Myometrial cell (primary cell): ENCODE results near the gene SIRT4. TPM values are rescaled to one million over a fixed set of nuclear protein-coding genes. Genes with fewer than 3 reads are reported as not detected.

Experiments used
- total RNA-seq: library from RNA; depleted of rRNA; stranded (reverse); fragments of >200 nt; gene quantifications from 2 replicates; pipeline ENCODE4 v1.2.3, GENCODE V29; 2015

The SIRT4 gene, protein sequence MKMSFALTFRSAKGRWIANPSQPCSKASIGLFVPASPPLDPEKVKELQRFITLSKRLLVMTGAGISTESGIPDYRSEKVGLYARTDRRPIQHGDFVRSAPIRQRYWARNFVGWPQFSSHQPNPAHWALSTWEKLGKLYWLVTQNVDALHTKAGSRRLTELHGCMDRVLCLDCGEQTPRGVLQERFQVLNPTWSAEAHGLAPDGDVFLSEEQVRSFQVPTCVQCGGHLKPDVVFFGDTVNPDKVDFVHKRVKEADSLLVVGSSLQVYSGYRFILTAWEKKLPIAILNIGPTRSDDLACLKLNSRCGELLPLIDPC
- total RNA-seq, result under 0.01 and 0.35 TPM in 2 replicates

DNA sequence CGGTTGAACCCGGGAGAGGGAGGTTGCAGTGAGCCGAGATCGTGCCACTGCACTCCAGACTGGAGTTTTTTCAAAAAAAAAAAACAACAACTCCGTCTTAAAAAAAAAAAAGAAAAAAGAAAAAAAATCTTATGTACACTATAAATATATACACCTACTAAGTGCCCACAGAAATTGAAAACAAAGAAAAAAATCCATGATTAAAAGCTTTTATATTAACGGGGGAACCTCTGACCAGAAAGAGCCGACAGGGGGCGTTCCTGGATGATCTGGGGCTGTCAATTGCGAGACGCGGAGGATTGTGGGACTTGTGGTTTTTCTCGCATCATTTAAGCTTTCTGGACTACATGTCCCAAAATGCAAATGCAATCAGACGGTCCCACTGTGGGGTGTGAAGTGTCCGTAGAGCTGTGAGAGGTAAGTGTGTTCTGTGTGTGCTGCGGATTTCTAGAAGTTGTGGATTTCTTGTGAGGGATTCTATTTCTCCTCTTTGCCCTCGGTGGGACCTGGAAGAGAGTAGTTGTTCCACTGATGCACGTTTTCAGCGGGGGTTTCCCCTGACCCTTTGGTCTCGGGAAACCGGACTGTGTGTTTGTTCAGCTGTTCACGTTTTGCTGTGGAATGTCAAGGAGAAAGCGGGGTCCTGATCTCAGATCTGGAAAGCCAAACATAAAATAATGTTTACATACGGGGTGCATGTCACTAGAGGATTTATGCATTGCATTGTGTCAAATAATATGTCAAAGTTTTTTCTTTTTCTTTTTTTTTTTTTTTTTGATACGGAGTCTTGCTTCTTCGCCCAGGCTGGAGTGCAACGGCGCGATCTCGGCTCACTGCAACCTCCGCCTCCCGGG lies at the start of gene SIRT4:
SIRT4 (plus strand) TSS at position 360 of the 854 bp plus-strand sequence. CDS start 1,241 bp downstream, outside the sequence.

DNA sequence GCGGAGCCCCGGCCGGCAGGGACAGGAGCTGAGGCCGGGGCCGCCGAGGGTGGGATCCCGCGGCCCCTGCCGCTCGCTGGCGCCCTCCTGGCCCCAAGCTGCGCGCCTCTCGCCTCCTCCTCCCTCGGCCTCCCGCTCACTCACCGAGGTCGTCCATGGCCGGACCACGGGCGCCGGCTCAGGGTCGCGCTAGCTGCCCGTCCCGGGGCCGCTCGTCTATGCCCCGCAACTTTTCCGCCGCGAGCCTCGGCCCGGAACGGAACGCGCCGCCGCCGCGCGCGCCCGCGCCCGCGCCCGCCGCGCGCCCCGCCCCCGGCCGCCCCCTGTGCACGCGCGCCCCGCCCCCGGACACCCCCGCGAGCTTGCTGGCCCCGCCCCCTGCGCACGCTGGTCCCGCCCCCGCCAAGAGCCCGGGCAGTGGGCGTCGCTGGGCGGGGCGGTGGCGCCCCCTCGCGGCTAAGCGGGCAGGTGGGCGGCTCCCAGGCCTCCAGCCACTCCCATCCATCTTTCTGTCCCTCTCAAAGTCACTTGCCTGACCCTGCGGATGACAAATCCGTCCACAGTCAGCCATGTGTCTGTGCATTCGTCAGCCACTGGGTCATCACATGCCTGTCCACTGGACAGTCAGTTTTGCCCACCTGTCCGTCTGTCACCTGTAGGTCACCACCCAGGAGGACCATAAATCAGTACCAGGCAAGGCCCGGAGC lies 36.5 kb upstream of the SIRT4 start, which contains the start of gene PXN:
PXN (minus strand) TSS at position 258 of the 707 bp plus-strand sequence; CDS start at position 157, 101 bp downstream.

DNA sequence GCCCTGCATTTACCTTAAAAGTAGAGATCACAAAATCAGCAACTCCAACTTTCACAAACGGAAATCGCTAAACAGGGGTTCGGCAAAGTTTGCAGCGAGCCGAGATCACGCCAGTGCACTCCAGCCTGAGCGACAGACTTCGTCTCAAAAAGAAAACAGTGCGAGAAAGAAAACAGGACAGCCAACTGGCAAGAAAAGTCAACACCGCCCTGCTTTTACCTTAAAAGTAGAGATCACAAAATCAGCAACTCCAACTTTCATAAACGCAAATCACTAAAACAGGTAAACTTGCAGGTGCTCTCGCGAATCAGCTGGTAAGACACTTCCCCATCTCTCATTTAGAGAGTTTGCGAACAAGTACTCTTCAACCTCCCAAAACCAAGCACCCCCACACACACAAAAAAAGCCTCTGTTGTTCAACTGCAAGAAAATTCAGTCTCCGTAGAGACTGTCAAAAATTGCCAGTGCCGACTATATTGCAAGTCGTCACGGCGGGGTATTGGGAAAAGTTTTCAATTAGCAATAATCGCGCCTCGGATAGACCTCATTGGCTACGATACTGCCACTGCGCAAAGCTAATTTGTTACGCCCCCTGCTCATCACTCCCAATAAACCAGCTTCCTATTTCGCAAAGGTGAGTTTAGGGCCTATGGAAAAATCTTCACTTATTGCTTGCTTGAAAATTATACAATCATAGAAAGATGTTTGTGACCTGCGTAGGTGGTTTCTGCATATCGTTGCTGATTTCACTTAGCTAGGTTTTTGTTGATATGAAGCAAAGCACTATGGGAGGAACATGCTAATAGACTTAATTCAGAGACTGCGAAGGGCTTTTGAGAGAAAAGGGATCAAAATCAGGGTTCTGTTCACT lies 9.2 kb upstream of the SIRT4 start, which contains the start of gene RNU4-1:
RNU4-1 (minus strand) TSS at position 577 of the 871 bp plus-strand sequence.

DNA sequence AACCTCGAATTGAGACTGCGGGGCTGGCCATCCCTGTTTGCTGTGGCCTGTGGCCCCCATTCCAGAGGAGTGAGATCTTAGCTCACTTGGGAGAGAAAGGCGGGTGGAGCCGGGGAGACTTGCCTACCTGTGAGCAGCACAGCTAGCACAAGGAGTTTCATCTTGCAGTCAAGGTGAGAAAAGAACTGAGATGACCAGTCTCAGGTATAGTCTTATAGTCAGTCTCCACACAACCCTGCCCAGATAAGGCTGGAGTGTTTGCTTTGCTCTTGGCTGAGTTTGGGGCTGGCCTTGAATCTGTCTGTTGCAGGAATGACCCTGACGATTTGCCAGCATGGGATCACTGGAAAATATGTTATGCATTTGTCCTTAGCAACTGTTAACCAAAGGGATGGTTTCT lies 25.5 kb downstream of the SIRT4 start, which contains the start of gene PLA2G1B:
PLA2G1B (minus strand) TSS at position 187 of the 400 bp plus-strand sequence; CDS start at position 161, 26 bp downstream.

Other genes with a start within 250 kb of the SIRT4 start
- gene RAB35, start 185.6 kb upstream of the SIRT4 start, total RNA-seq, result 34.6 and 35.7 TPM in 2 replicates
- 68.3 and 74.4 TPM in 2 replicates for gene GCN1, start 107.6 kb upstream of the SIRT4 start, total RNA-seq
- gene RPLP0, start 101.2 kb upstream of the SIRT4 start, total RNA-seq, result 5,194 and 5,943 TPM in 2 replicates
- 129 and 139 TPM in 2 replicates for gene PXN, start 36.6 kb upstream of the SIRT4 start, total RNA-seq
- under 0.01 TPM in 1 of 2 replicates, not detected in the other for gene RNU4-2, start 10.4 kb upstream of the SIRT4 start, total RNA-seq
- gene RNU4-1, start 9.1 kb upstream of the SIRT4 start, total RNA-seq, result under 0.01 TPM in 1 of 2 replicates, not detected in the other
- not detected in 2 replicates for gene PLA2G1B, start 25.5 kb downstream of the SIRT4 start, total RNA-seq
- not detected in 2 replicates for gene MSI1, start 66.8 kb downstream of the SIRT4 start, total RNA-seq
- 499 and 694 TPM in 2 replicates for gene COX6A1, start 135.8 kb downstream of the SIRT4 start, total RNA-seq
- gene TRIAP1, start 144.1 kb downstream of the SIRT4 start, total RNA-seq, result 53.0 and 60.5 TPM in 2 replicates
- gene GATC, start 144.1 kb downstream of the SIRT4 start, total RNA-seq, result 20.0 and 21.9 TPM in 2 replicates
- gene SRSF9, start 167.4 kb downstream of the SIRT4 start, total RNA-seq, result 98.9 and 117 TPM in 2 replicates
- 290 and 327 TPM in 2 replicates for gene DYNLL1, start 193.8 kb downstream of the SIRT4 start, total RNA-seq
- gene COQ5, start 226.8 kb downstream of the SIRT4 start, total RNA-seq, result 25.4 and 33.5 TPM in 2 replicates
- 84.4 and 139 TPM in 2 replicates for gene RNF10, start 232.0 kb downstream of the SIRT4 start, total RNA-seq